Endodermal cell (in vitro differentiated cells): ENCODE data around the gene NREP. TPM values are rescaled to one million over a fixed set of nuclear protein-coding genes. Genes with fewer than 3 reads are reported as not detected.

Experiments used
- DNase-seq: peaks from one replicate; pipeline ENCODE4 v3.0.0-alpha.2; 2017
- H3K27ac ChIP-seq: 2 replicates; pipeline ENCODE4 v1.5.1; 2013; ENCODE audit warnings: mild to moderate bottlenecking, low read depth, low read length, moderate library complexity
- H3K27me3 ChIP-seq: 2 replicates; pipeline ENCODE4 v1.6.1; 2013; ENCODE audit warnings: mild to moderate bottlenecking, low read length, moderate library complexity; ENCODE audit not compliant: insufficient read depth, control insufficient read depth, poor library complexity, severe bottlenecking
- H3K36me3 ChIP-seq: 2 replicates; pipeline ENCODE4 v1.7.0; 2013; ENCODE audit warnings: mild to moderate bottlenecking, low read length, moderate library complexity; ENCODE audit not compliant: control insufficient read depth, insufficient read depth
- H3K4me1 ChIP-seq: one replicate; pipeline ENCODE4 v1.7.0; 2013; ENCODE audit warnings: low read length; ENCODE audit not compliant: control insufficient read depth, insufficient read depth
- H3K4me3 ChIP-seq: 2 replicates; pipeline ENCODE4 v1.5.1; 2013; ENCODE audit warnings: mild to moderate bottlenecking, low read length, moderate library complexity
- H3K9ac ChIP-seq: 2 replicates; pipeline ENCODE4 v1.6.1; 2013; ENCODE audit warnings: mild to moderate bottlenecking, low read length, moderate library complexity; ENCODE audit not compliant: poor library complexity, severe bottlenecking; ENCODE audit errors: extremely low read depth
- H3K9me3 ChIP-seq: 2 replicates; pipeline ENCODE4 v1.6.1; 2013; ENCODE audit warnings: mild to moderate bottlenecking, low read length, moderate library complexity; ENCODE audit not compliant: control insufficient read depth
- H3K27ac Mint-ChIP-seq: 2 replicates; pipeline ENCODE4 v1.8.0; 2020; ENCODE audit warnings: mixed read lengths
- H3K27me3 Mint-ChIP-seq: 2 replicates; pipeline ENCODE4 v1.8.0; 2021; ENCODE audit warnings: mild to moderate bottlenecking, mixed read lengths; ENCODE audit not compliant: insufficient read depth
- H3K36me3 Mint-ChIP-seq: 2 replicates; pipeline ENCODE4 v1.8.0; 2020; ENCODE audit warnings: low read depth, mixed read lengths
- H3K4me1 Mint-ChIP-seq: 2 replicates; pipeline ENCODE4 v1.8.0; 2020; ENCODE audit warnings: mixed read lengths
- H3K4me3 Mint-ChIP-seq: 2 replicates; pipeline ENCODE4 v1.8.0; 2020; ENCODE audit warnings: mild to moderate bottlenecking, moderate library complexity, mixed read lengths
- H3K9me3 Mint-ChIP-seq: 2 replicates; pipeline ENCODE4 v1.8.0; 2020; ENCODE audit warnings: mild to moderate bottlenecking, mixed read lengths
- WGBS, 2 experiments: methylation state at CpG; one replicate each; pipeline versions ENCODE4 v1.1.5 to v1.1.7; 2013; ENCODE audit warnings: missing lambda C conversion rate in 2 of 2, mixed read lengths in 1 of 2; ENCODE audit not compliant: insufficient coverage in 1 of 2, insufficient read length in 1 of 2; 5-methylcytosine and 5-hydroxymethylcytosine counted together
- total RNA-seq, 2 donors: library from RNA; stranded (reverse); fragmentation: NEBNext Ultra II Directional in 1 of 2; extraction: Animal tissue kit (Norgen Biotek cat#: 25700) in 1 of 2; gene quantifications; 2 replicates in 1 of 2; 3 replicates in 1 of 2; pipeline ENCODE4 v1.2.1, GENCODE V29; 2021
- TF ChIP-seq, protein P1 (sequence below): fragments of 200-600 bp; sonication (generic); conservative IDR thresholded peaks from 2 replicates; pipeline ENCODE4 v1.5.0; 2021; ENCODE audit warnings: antibody characterized with exemption, mild to moderate bottlenecking

The NREP gene
- total RNA-seq, 2 donors from 2014 or later, result 212 to 238 TPM

DNA sequence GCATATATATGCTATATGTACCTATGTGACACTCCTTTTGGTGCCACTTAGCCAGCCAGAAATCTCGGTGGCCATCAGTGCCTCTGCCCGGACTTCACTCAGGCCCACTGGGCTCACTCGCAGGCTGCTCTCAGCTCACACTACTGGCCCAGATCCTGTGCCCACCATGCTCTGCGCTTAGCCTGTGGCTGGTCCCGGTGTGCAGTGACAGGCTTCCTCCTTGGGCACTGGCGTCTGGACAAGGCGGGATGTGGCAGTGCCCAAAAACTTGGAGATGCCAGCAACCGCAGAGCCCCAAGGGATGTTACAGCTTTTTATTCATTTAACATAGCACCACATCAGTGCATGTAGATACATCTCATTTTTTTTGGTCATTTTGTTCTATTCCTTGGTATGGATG is 77.4 kb downstream of the NREP start:
- Mint-ChIP-seq H3K27me3 (no peaks in the 10 kb centered on the region), H3K27ac (no peak overlapping the region)
- WGBS, 2 experiments, result 92 to 100% methylated on average over 2 to 8 of the region's 8 CpGs

More for the DNA sequence above, 77.4 kb downstream of the NREP start:
- Histone ChIP-seq H3K27ac (no peak overlapping the region), H3K27me3 (no peaks in the 10 kb centered on the region), H3K9ac (no peak overlapping the region), H3K36me3 (no peaks in the 10 kb centered on the region), H3K4me3 (no peak overlapping the region), H3K9me3 (no peaks in the 10 kb centered on the region), H3K4me1 (no peaks in the 10 kb centered on the region)
- Mint-ChIP-seq H3K9me3 (no peaks in the 10 kb centered on the region), H3K4me1 (peaks cover 4% of the 10 kb centered on the region), H3K36me3 (no peaks in the 10 kb centered on the region), H3K4me3 (no peak overlapping the region)
- DNase-seq, result no peak
- TF ChIP-seq, protein P1, sequence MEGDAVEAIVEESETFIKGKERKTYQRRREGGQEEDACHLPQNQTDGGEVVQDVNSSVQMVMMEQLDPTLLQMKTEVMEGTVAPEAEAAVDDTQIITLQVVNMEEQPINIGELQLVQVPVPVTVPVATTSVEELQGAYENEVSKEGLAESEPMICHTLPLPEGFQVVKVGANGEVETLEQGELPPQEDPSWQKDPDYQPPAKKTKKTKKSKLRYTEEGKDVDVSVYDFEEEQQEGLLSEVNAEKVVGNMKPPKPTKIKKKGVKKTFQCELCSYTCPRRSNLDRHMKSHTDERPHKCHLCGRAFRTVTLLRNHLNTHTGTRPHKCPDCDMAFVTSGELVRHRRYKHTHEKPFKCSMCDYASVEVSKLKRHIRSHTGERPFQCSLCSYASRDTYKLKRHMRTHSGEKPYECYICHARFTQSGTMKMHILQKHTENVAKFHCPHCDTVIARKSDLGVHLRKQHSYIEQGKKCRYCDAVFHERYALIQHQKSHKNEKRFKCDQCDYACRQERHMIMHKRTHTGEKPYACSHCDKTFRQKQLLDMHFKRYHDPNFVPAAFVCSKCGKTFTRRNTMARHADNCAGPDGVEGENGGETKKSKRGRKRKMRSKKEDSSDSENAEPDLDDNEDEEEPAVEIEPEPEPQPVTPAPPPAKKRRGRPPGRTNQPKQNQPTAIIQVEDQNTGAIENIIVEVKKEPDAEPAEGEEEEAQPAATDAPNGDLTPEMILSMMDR, result no peak

Other genes with a start within 250 kb of the NREP start
- 10 to 100 TPM; 29.5 to 40.7 TPM for gene STARD4, start 244.7 kb downstream of the NREP start, total RNA-seq